HepG2 (cell line): ENCODE data around the gene BOD1. TPM values are rescaled to one million over a fixed set of nuclear protein-coding genes. Genes with fewer than 3 reads are reported as not detected.

Experiments used
- AHR ChIP-seq: IDR thresholded peaks from 2 replicates; pipeline ENCODE4 v1.6.1; 2018; ENCODE audit warnings: missing genetic modification reagents, missing compliant biosample characterization
- GATAD2A ChIP-seq: IDR thresholded peaks from 2 replicates; pipeline ENCODE4 v1.6.1; 2016
- GLI4 ChIP-seq: sonication (generic); formaldehyde crosslinking; IDR thresholded peaks from 2 replicates; pipeline ENCODE4 v1.5.1; 2020; ENCODE audit warnings: missing genetic modification reagents, mild to moderate bottlenecking, moderate library complexity, borderline replicate concordance
- HDAC1 ChIP-seq: sonication (generic); formaldehyde crosslinking; IDR thresholded peaks from 2 replicates; pipeline ENCODE4 v1.5.1; 2020; ENCODE audit warnings: mild to moderate bottlenecking, missing genetic modification reagents
- HDAC2 ChIP-seq: sonication (generic); formaldehyde crosslinking; IDR thresholded peaks from 2 replicates; pipeline ENCODE4 v1.4.0; 2020; ENCODE audit warnings: missing genetic modification reagents
- MED1 ChIP-seq: sonication (generic); formaldehyde crosslinking; IDR thresholded peaks from 2 replicates; pipeline ENCODE4 v1.4.0; 2020; ENCODE audit warnings: missing genetic modification reagents
- MEIS2 ChIP-seq: sonication (generic); formaldehyde crosslinking; IDR thresholded peaks from 2 replicates; pipeline ENCODE4 v1.9.0; 2021; ENCODE audit warnings: mild to moderate bottlenecking, missing genetic modification reagents
- MXD3 ChIP-seq: IDR thresholded peaks from 2 replicates; pipeline ENCODE4 v1.6.1; 2016; ENCODE audit warnings: mild to moderate bottlenecking, missing biosample characterization, missing genetic modification reagents
- NPAS2 ChIP-seq: sonication (generic); formaldehyde crosslinking; IDR thresholded peaks from 2 replicates; pipeline ENCODE4 v1.8.0; 2022; ENCODE audit warnings: mild to moderate bottlenecking, missing genetic modification reagents, borderline replicate concordance
- PPARG ChIP-seq: conservative IDR thresholded peaks from 2 replicates; pipeline ENCODE4 v1.6.1; 2016; ENCODE audit warnings: missing biosample characterization, missing genetic modification reagents
- REPIN1 ChIP-seq: sonication (generic); formaldehyde crosslinking; IDR thresholded peaks from 2 replicates; pipeline ENCODE4 v1.8.0; 2022; ENCODE audit warnings: missing genetic modification reagents, low read depth, mild to moderate bottlenecking, borderline replicate concordance
- RFX3 ChIP-seq: IDR thresholded peaks from 2 replicates; pipeline ENCODE4 v1.6.1; 2016; ENCODE audit warnings: missing biosample characterization, missing genetic modification reagents
- RFXAP ChIP-seq: sonication (generic); formaldehyde crosslinking; IDR thresholded peaks from 2 replicates; pipeline ENCODE4 v1.4.0; 2020; ENCODE audit warnings: missing genetic modification reagents, borderline replicate concordance
- SAP130 ChIP-seq: IDR thresholded peaks from 2 replicates; pipeline ENCODE4 v1.6.1; 2016; ENCODE audit warnings: low read depth
- SMC3 ChIP-seq: IDR thresholded peaks from 2 replicates; pipeline ENCODE4 v1.6.1; 2011; ENCODE audit warnings: low read length, improper control_type of control experiment
- SOX6 ChIP-seq, 2 experiments: fragments of 450-650 bp in 1 of 2; sonication (generic) in 1 of 2; formaldehyde crosslinking in 1 of 2; IDR thresholded peaks; 2 replicates each; pipeline versions ENCODE4 v1.4.0 to v1.6.1; 2017 to 2020; ENCODE audit warnings: antibody characterized with exemption in 1 of 2, mild to moderate bottlenecking in 1 of 2, missing genetic modification reagents in 1 of 2
- STAT5B ChIP-seq: sonication (generic); formaldehyde crosslinking; IDR thresholded peaks from 2 replicates; pipeline ENCODE4 v1.4.0; 2020; ENCODE audit warnings: missing genetic modification reagents
- UBTF ChIP-seq: sonication (generic); formaldehyde crosslinking; IDR thresholded peaks from 2 replicates; pipeline ENCODE4 v1.4.0; 2020; ENCODE audit warnings: mild to moderate bottlenecking, missing genetic modification reagents
- ZBTB4 ChIP-seq: sonication (generic); formaldehyde crosslinking; IDR thresholded peaks from 2 replicates; pipeline ENCODE4 v1.4.0; 2020; ENCODE audit warnings: missing genetic modification reagents, mild to moderate bottlenecking, borderline replicate concordance
- ZKSCAN1 ChIP-seq: fragments of 150-350 bp; IDR thresholded peaks from 2 replicates; pipeline ENCODE4 v1.6.1; 2014; ENCODE audit warnings: low read length
- ZKSCAN8 ChIP-seq: IDR thresholded peaks from 2 replicates; pipeline ENCODE4 v1.6.1; 2016; ENCODE audit warnings: borderline replicate concordance, missing genetic modification reagents, missing compliant biosample characterization
- ZMYM3 ChIP-seq: sonication (generic); formaldehyde crosslinking; IDR thresholded peaks from 2 replicates; pipeline ENCODE4 v1.5.1; 2020; ENCODE audit warnings: mild to moderate bottlenecking, missing genetic modification reagents
- ZNF709 ChIP-seq: sonication (generic); formaldehyde crosslinking; IDR thresholded peaks from 2 replicates; pipeline ENCODE4 v1.5.0; 2020; ENCODE audit warnings: mild to moderate bottlenecking, missing genetic modification reagents
- ZSCAN31 ChIP-seq: sonication (generic); formaldehyde crosslinking; IDR thresholded peaks from 2 replicates; pipeline ENCODE4 v1.5.0; 2020; ENCODE audit warnings: low read depth, mild to moderate bottlenecking, missing genetic modification reagents
- polyA plus RNA-seq, 8 experiments: library from polyadenylated mRNA; depleted of rRNA in 3 of 8; stranded (reverse) in 7 of 8; unstranded in 1 of 8; fragments of >200 nt; fragmentation: Illumina TruSeq in 4 of 8; extraction: Trizol in 4 of 8; gene quantifications; 2 replicates each; pipeline versions ENCODE4 v1.2.1 to v1.2.3, GENCODE V29; 2011 to 2016; ENCODE audit warnings: low read depth in 4 of 8, missing spikeins in 1 of 8, mixed read lengths in 1 of 8; ENCODE audit not compliant: insufficient read depth in 1 of 8
- total RNA-seq, 5 experiments: library from RNA; depleted of rRNA; stranded (reverse); fragments of >200 nt; fragmentation: Illumina TruSeq; extraction: Trizol; gene quantifications; 2 replicates each; pipeline ENCODE4 v1.2.3, GENCODE V29; 2016; ENCODE audit warnings: low read depth in 1 of 5

The BOD1 gene
- total and polyA plus RNA-seq, 2 of the 13 experiments (the other 11 are each of a cell fraction or from before 2014, with no cell fraction given), result 81.5 to 103 TPM

- TF ChIP-seq UBTF (CRISPR knock-in tag), result no peak
- TF ChIP-seq AHR (CRISPR knock-in tag), result peak; percentile 75; the same call in 1 of the 2 replicates
- TF ChIP-seq MEIS2 (CRISPR knock-in tag), result no peak; the same call in 1 of the 2 replicates
- TF ChIP-seq RFX3 (CRISPR knock-in tag), result no peak
- no peak for TF ChIP-seq ZNF709 (CRISPR knock-in tag)
- TF ChIP-seq MXD3 (CRISPR knock-in tag), result no peak
- TF ChIP-seq SMC3, result no peak
- TF ChIP-seq ZKSCAN1, result no peak
- TF ChIP-seq HDAC1 (CRISPR knock-in tag), result peak; percentile 71; the same call in 1 of the 2 replicates
- TF ChIP-seq GLI4 (CRISPR knock-in tag), result no peak
- no peak for TF ChIP-seq ZBTB4 (CRISPR knock-in tag)
- TF ChIP-seq ZKSCAN8, result 0 out of 2 replicates have a peak, but pooled peaks have one; percentile 19
- peak; percentile 45 for TF ChIP-seq MED1 (CRISPR knock-in tag)
- TF ChIP-seq SAP130 (CRISPR knock-in tag), result peak; percentile 82
- 0 out of 2 replicates have a peak, but pooled peaks have one; percentile 11 for TF ChIP-seq PPARG (CRISPR knock-in tag)
- TF ChIP-seq NPAS2 (CRISPR knock-in tag), result no peak
- TF ChIP-seq ZSCAN31 (CRISPR knock-in tag), result no peak
- TF ChIP-seq GATAD2A (CRISPR knock-in tag), result 0 out of 2 replicates have a peak, but pooled peaks have one; percentile 23
- no peak for TF ChIP-seq ZMYM3 (CRISPR knock-in tag)
- peak; percentile 22; the same call in 1 of the 2 replicates for TF ChIP-seq HDAC2
- TF ChIP-seq SOX6 (IDR thresholded peaks at IDR 0.05), result no peak
- no peak for TF ChIP-seq SOX6 (CRISPR knock-in tag; IDR thresholded peaks at IDR 0.05)
- peak; percentile 19; the same call in 1 of the 2 replicates for TF ChIP-seq REPIN1 (CRISPR knock-in tag)
- TF ChIP-seq STAT5B (CRISPR knock-in tag), result no peak
- peak; percentile 57; the same call in 1 of the 2 replicates for TF ChIP-seq RFXAP
Observed at GRCh38 chr5:173616577-173617118, at the start of gene BOD1 (continued).
